ENCODE results near the gene SERPINB10.

- no peak for TF ChIP-seq POLR2A (IDR thresholded peaks at IDR 0.05; ENCODE audit: low read length)
- TF ChIP-seq GATA1 (IDR thresholded peaks at IDR 0.05; ENCODE audit: low read depth, low read length) = no peak
Observed at GRCh38 chr18:63908858-63909257, 1.1 kb downstream of the SERPINB10 start.
